ENCODE results near the gene MIEN1. TPM values are rescaled to one million over a fixed set of nuclear protein-coding genes. Genes with fewer than 3 reads are reported as not detected.

Gene MIEN1, protein sequence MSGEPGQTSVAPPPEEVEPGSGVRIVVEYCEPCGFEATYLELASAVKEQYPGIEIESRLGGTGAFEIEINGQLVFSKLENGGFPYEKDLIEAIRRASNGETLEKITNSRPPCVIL
- 26.6 and 34.1 TPM in 2 replicates for total RNA-seq

DNA sequence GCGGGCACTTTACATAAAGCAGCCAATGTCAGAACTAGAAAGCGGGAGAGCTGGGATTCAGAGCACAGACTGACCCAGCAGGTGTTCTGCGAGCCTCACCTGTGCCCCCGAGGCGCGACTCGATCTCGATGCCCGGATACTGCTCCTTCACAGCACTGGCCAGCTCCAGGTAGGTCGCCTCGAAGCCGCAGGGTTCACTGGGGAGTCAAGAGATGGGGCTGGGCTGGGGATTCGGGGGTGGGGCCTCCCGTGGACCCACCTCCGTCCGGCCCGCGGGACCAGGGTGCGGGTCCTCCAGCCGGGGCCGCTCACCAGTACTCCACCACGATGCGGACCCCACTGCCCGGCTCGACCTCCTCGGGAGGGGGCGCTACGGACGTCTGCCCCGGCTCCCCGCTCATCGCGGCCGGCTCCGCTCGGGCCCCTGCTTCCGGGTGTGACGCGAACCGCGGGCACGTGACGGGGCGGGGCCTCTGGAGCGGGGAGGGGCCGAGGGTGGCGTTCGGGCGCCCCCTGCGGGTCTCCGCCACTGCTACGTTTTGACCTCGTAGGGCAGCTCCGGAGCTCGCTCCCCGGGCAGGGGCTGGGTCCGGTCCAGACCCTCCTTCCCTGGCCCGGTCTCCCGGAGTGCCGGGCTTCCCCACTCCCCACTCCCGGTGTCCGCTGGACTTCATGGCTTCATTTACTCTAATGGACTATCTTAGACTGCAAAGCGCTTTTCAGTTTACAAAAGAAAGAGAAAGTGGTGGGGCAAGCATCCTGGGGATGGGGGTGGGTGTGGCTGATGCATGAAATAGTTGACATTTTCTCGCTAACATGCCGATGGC lies at the start of gene MIEN1:
Gene MIEN1, minus strand, starts transcription at position 438 of the 827 bp plus-strand sequence. Its CDS starts 37 bp downstream, at position 401.
- Histone ChIP-seq H3K4me3 (ENCODE audit: low read depth, low read length) (peak within 1 kb of the TSS; percentile 83), H3K27me3 (ENCODE audit: control insufficient read depth, insufficient read depth, low read length) (no peaks in the 10 kb centered on the region), H3K36me3 (ENCODE audit: control insufficient read depth, insufficient read depth, low read length) (peaks cover 18% of the 10 kb centered on the region)
- DNase-seq (ENCODE audit: low read depth) (peak; percentile 48), FAIRE-seq (no peak)
- TF ChIP-seq, protein P1, sequence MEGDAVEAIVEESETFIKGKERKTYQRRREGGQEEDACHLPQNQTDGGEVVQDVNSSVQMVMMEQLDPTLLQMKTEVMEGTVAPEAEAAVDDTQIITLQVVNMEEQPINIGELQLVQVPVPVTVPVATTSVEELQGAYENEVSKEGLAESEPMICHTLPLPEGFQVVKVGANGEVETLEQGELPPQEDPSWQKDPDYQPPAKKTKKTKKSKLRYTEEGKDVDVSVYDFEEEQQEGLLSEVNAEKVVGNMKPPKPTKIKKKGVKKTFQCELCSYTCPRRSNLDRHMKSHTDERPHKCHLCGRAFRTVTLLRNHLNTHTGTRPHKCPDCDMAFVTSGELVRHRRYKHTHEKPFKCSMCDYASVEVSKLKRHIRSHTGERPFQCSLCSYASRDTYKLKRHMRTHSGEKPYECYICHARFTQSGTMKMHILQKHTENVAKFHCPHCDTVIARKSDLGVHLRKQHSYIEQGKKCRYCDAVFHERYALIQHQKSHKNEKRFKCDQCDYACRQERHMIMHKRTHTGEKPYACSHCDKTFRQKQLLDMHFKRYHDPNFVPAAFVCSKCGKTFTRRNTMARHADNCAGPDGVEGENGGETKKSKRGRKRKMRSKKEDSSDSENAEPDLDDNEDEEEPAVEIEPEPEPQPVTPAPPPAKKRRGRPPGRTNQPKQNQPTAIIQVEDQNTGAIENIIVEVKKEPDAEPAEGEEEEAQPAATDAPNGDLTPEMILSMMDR (IDR thresholded peaks at IDR 0.05; ENCODE audit: insufficient read depth, low read length, severe bottlenecking) = peak; percentile 91

DNA sequence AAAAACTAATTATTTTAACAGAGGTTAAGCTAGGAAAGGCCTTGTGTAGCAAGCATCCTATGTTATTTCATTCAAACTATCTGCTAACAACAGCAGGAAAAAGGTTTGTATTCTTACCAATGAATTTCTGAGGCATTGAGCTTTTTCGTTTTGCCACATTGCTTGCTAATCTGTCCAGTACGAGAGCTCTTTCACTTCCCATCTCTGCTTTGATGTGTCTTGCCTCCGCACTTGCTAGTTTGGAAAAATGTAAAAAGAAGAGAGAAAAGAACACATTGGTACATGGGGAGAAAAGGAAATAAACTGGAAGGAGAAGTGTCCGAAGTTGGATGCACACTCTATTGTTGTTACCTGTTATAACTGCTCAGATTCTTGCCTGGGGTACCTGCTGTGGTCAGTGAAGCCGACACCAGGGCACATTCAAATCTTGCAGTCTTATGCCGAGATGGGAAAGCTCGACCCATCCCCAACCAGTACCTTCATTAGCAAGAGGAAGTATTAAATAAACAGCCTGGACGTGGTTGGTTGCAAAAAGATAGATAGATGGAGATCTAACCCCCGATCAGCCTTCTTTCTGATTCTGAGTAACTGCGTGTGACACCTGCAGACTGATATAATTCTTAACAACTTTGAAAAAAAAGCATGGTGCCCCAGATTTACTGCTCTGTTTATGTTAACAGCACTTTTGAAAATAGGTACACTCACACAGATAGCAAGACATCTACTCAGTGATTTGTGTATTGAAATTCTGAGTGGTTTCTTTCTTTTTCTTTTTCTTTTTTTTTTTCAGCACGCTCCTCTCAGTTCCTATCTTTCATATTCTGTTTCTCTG lies 47.4 kb upstream of the MIEN1 start:
- Histone ChIP-seq H3K4me3 (ENCODE audit: low read depth, low read length) (no peak overlapping the region), H3K36me3 (ENCODE audit: control insufficient read depth, insufficient read depth, low read length) (no peaks in the 10 kb centered on the region), H3K27me3 (ENCODE audit: control insufficient read depth, insufficient read depth, low read length) (no peaks in the 10 kb centered on the region)
- DNase-seq (ENCODE audit: low read depth) (no peak), FAIRE-seq (no peak)
- TF ChIP-seq, protein P1 (IDR thresholded peaks at IDR 0.05; ENCODE audit: insufficient read depth, low read length, severe bottlenecking) = no peak

DNA sequence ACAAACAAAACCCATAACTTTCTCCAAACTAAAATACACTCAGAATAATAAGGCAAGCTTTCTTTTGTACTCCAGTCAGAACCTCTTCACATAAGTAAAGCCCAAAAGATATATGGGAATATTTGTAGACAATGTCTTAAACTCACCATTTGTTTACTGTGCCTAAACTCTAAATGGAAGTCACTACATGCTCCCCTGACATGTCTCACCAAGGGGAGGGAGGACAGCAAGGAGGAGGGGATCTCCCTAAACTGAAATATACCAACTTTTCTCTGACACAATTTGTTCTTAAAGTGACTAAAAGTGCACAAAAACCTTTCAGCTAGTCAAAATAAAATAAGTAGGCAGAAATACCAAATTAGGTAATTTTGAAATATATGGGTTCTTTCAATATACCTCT lies 45.9 kb upstream of the MIEN1 start:
- TF ChIP-seq, protein P1 (IDR thresholded peaks at IDR 0.05; ENCODE audit: insufficient read depth, low read length, severe bottlenecking) = no peak
- Histone ChIP-seq H3K4me3 (ENCODE audit: low read depth, low read length) (no peak overlapping the region), H3K36me3 (ENCODE audit: control insufficient read depth, insufficient read depth, low read length) (no peaks in the 10 kb centered on the region), H3K27me3 (ENCODE audit: control insufficient read depth, insufficient read depth, low read length) (no peaks in the 10 kb centered on the region)
- FAIRE-seq = no peak
- DNase-seq (ENCODE audit: low read depth) = no peak

DNA sequence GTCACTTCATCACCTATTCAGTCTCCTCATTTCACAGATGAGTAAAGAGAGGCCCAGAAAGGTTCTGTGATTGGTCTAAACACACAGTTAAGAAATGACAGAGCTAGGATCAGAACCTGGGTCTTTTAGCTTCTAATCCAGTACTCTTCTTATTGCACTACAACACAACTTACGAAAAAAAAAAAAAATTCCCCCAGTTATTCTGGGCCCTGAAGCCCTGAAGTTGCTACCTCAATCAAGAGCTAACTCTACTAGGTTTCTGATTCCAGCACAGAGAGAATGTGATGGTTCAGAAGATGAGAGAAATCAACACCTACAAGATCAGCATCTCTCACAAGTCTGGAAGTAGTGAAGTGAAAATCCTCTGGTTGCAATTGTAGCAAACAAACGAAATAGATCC lies 44.7 kb upstream of the MIEN1 start:
- no peaks in the 10 kb centered on the region for H3K36me3 ChIP-seq (ENCODE audit: control insufficient read depth, insufficient read depth, low read length)
- FAIRE-seq = no peak
- H3K4me3 ChIP-seq (ENCODE audit: low read depth, low read length) = no peak overlapping the region
- TF ChIP-seq, protein P1 (IDR thresholded peaks at IDR 0.05; ENCODE audit: insufficient read depth, low read length, severe bottlenecking) = no peak
- peaks cover 1% of the 10 kb centered on the region for H3K27me3 ChIP-seq (ENCODE audit: control insufficient read depth, insufficient read depth, low read length)
- no peak for DNase-seq (ENCODE audit: low read depth)

DNA sequence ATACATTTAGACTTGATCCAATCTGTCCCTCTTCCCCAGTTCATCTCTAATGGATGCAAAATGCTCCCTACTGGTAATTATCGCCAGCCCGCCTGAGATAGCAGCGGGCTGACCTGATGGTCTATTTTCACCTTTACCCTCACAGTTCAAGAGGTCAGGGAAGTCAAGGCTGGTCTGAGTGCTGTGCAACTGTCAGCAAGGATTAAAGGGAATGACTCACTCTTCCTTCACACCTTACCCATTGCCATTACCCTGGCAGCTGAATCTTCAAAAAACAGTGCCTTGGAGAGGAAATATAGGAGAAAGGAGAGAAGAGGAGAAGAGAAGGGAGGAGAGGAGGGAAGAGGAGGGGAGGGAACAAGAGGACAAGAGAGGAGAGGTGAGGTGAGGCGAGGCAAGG lies 43.7 kb upstream of the MIEN1 start:
- DNase-seq (ENCODE audit: low read depth) (peak; percentile 40), FAIRE-seq (no peak)
- peaks cover 3% of the 10 kb centered on the region for H3K27me3 ChIP-seq (ENCODE audit: control insufficient read depth, insufficient read depth, low read length)
- TF ChIP-seq, protein P1 (IDR thresholded peaks at IDR 0.05; ENCODE audit: insufficient read depth, low read length, severe bottlenecking) = no peak
- H3K4me3 ChIP-seq (ENCODE audit: low read depth, low read length) = no peak overlapping the region
- no peaks in the 10 kb centered on the region for H3K36me3 ChIP-seq (ENCODE audit: control insufficient read depth, insufficient read depth, low read length)

Data from bronchial epithelial cell (primary cell).